ENCODE data around the gene TDG.
"Not testable (repeated sequence)": the region's sequence is repeated elsewhere in the genome, so short reads cannot be mapped to it uniquely, and the experiment has no call there.

Gene TDG

DNA sequence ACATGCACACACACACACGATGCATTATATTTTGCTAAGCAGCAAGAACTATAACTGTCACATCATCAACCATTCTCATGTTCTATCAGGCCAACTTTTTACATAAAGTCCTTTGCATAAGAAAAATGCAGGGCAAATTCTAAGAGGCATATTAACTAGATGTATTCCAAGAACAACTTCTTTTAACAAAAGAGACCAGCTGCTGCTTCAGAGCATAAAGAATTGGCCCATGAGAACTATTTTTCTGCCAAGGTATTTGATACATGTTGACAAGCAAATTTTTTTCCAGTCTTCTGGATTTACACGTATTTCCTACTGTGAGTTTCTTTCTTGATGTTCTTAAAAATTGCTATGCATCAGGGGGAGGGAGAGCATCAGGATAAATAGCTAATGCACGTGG is 57.1 kb downstream of the TDG start:
- DNase-seq (ENCODE audit: low spot score) = no peak

DNA sequence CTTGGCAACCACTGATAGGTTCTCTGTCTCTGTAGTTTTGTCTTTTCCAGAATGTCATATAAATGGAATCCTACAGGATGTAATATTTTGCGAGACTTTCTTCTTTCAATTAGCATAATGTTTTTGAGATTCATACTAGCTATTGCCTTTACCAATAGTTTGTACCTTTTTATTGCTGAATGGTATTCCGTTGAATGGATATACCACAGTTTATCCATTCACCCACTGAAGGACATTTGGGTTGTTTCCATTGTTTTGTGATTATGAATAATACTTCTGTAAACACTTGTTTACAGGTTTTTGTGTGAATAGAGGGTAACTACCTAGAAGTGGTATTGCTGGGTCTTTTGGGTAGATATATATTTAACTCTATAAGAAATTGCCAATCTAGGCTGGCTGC is 58.0 kb downstream of the TDG start:
- DNase-seq (ENCODE audit: low spot score) = no peak

DNA sequence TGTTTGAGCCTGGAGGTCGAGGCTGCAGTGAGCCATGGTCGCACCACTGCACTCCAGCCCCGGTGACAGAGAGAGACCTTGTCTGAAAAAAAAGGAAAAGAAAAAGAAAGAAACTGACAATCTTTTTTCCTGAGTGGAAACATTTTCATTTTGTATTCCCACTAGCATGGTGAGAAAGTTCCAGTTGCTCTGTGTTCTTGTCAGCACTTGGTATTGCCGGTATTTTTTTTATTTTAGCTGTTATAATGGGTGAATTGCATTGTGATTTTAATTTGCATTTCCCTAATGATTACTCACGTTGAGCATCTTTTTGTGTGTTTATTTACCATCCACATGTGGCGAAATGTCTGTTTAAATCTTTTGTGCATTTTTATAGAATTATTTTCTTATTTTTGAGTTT is 58.7 kb downstream of the TDG start:
- DNase-seq (ENCODE audit: low spot score) = no peak

DNA sequence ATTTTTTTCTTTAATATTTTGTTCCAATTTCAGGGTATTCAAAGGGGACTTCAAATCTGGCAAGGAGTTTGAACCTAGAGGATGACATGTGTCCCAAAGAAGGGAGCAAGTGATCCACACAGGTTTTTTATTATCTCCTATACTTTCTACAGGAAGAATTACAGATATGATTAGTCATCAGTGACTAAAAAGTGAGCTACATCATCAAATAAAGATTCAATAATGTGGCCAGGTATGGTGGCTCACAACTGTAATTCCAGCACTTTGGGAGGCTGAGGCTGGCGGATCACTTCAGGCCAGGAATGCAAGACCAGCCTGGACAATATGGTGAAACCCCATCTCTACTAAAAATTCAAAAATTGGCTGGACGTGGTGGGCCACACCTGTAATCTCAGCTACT is 60.1 kb downstream of the TDG start:
- DNase-seq (ENCODE audit: low spot score) = no peak

DNA sequence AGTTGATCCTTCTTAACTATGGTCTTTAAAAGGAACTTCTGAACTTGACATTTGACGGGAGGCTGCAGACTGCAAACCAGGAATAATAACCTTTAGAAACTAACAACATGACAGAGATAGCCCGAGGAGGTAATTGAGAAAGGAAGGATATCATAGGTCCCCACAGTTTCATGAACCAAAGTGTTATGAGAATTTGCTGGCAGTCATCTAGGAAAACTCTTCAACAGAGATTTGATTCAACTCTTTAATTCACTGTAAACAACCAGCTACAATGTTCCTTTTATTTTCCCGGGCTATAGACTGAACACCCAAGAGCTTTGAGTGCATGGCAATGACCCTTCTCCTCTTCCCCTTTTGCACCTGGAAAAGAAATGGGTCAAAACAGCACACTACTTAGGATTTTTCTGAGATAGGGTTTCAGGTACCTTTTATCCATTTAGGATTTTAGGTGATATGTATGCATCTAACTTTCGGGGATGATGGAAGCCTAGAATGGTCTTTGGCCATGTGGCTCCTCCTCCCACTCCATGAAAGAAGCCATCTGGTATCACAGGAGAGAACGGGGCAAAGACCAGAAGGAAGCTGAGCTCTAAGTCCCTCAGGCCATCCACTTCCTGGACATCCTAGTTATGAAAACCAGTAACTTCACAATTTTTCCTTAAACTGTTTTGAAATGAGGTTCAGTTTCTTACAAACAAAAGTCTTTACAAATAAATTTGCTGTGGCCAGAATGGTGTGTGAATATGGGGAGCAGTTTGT is 61.3 kb downstream of the TDG start:
- no peak for DNase-seq (ENCODE audit: low spot score)

DNA sequence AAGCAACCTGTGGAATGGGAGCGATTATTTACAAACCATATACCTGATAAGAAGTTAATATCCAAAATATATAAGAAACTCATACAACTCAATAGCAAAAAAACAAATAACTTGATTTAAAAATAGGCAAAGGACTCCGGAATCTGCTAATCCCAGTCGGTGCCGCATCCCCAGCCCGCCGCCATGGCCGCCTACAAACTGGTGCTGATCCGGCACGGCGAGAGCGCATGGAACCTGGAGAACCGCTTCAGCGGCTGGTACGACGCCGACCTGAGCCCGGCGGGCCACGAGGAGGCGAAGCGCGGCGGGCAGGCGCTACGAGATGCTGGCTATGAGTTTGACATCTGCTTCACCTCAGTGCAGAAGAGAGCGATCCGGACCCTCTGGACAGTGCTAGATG is 64.9 kb downstream of the TDG start:
- not testable (repeated sequence) for DNase-seq (ENCODE audit: low spot score)

DNA sequence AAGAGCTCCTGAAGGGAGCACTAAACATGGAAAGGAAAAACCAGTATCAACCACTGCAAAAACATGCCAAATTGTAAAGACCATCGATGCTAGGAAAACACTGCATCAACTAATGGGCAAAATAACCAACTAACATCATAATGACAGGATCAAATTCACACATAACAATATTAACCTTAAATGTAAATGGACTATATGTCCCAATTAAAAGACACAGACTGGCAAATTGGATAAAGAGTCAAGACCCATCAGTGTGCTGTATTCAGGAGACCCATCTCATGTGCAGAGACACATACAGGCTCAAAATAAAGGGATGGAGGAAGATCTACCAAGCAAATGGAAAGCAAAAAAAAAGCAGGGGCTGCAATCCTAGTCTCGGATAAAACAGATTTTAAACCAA is 70.5 kb downstream of the TDG start:
- not testable (repeated sequence) for DNase-seq (ENCODE audit: low spot score)

Measured in kidney capillary endothelial cell (primary cell).